Measurements from ENCODE around the gene LZTR1. TPM values are rescaled to one million over a fixed set of nuclear protein-coding genes. Genes with fewer than 3 reads are reported as not detected.
A peak's percentile ranks its signal among the peaks of the same experiment; 100 is the strongest.

LZTR1 gene
- total RNA-seq, 1 experiment from 2014 or later = 40.2 TPM

DNA sequence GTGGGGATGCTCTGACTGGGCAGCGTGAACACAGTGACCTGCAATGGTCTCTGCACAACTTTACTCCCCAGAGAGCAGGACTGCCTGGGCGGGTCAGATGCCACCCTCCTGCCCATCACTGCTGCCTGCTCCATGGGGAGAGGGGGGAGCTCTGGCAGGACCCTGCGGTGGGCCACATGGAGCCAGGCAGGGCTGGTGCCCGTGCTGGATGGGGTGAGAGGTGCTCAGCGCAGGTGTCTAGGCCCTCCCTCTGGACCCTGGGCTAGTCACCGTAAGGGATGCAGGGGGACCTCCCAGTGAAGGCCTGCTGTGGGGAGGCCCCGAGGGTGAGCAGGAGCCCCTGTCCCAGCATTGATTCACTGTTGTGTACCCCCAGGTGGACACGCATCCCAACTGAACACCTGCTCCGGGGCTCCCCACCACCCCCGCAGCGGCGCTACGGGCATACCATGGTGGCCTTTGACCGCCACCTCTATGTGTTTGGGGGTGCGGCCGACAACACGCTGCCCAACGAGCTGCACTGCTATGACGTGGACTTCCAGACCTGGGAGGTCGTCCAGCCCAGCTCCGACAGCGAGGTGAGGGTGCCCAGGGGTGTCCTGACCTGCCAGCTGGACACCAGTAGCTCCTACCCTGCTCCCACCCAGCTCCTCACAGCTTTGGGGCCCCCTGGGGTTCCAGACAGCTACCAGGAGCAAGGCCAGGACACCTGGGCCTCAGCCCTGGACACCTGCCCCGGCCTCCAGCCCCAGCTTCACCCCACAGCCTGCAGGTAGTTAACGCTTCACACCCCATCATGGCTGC, 9.4 kb downstream of the LZTR1 start:
- Histone ChIP-seq H3K4me3 (ENCODE audit: low read depth in 2 of 2, low read length in 2 of 2) (no peak overlapping the region), H3K27ac (ENCODE audit: low read length) (no peak overlapping the region), H3K9me3 (ENCODE audit: control insufficient read depth, insufficient read depth, low read depth, low read length) (no peaks in the 10 kb centered on the region), H3K36me3 (ENCODE audit: control insufficient read depth, insufficient read depth, low read length) (no peaks in the 10 kb centered on the region), H3K27me3 (ENCODE audit: control insufficient read depth, insufficient read depth, low read length) (no peaks in the 10 kb centered on the region), H3K4me1 (ENCODE audit: control insufficient read depth, insufficient read depth, low read length) (no peaks in the 10 kb centered on the region)
- POLR2A ChIA-PET = interaction anchor here (0.6 kb wide), 2 partner anchors 33 to 160 kb away, joined by 3 to 7 read pairs; no protein-coding TSS in a partner anchor
- 0 out of 2 replicates have a peak, but pooled peaks have one; percentile 12 for ATAC-seq
- in situ Hi-C loops (cut with HindIII; ENCODE audit: low pct_unique_long_range_greater_than_20kb, low sequenced_read_pairs) (no loop called here), intact Hi-C loops (cut with micrococcal nuclease; ENCODE audit: unreplicated experiment) (no loop called here)
- CTCF ChIA-PET = no interaction called here
- BruUV-seq (replicated peaks) = no TSS peak
- DNase-seq (ENCODE audit: low read depth, low spot score) = no peak
- no peak for TF ChIP-seq CTCF (IDR thresholded peaks at IDR 0.05)
- no peak for TF ChIP-seq POLR2AphosphoS5 (IDR thresholded peaks at IDR 0.05; ENCODE audit: low read depth, low read length)

- Histone ChIP-seq H3K27me3 (ENCODE audit: control insufficient read depth, insufficient read depth, low read length) (no peaks in the 10 kb centered on the region), H3K4me1 (ENCODE audit: control insufficient read depth, insufficient read depth, low read length) (no peaks in the 10 kb centered on the region), H3K9me3 (ENCODE audit: control insufficient read depth, insufficient read depth, low read depth, low read length) (no peaks in the 10 kb centered on the region), H3K27ac (ENCODE audit: low read length) (no peak overlapping the region), H3K4me3 (ENCODE audit: low read depth in 2 of 2, low read length in 2 of 2) (no peak overlapping the region), H3K36me3 (ENCODE audit: control insufficient read depth, insufficient read depth, low read length) (no peaks in the 10 kb centered on the region)
- intact Hi-C loops (cut with micrococcal nuclease; ENCODE audit: unreplicated experiment) (no loop called here), in situ Hi-C loops (cut with HindIII; ENCODE audit: low pct_unique_long_range_greater_than_20kb, low sequenced_read_pairs) (no loop called here)
- CTCF ChIA-PET = no interaction called here
- BruUV-seq (replicated peaks) = no TSS peak
- no peak for TF ChIP-seq SIN3A (IDR thresholded peaks at IDR 0.05; ENCODE audit: borderline replicate concordance, insufficient read depth, low read depth, low read length)
- TF ChIP-seq POLR2AphosphoS5 (IDR thresholded peaks at IDR 0.05; ENCODE audit: low read depth, low read length) = no peak
- no peak for TF ChIP-seq TCF7L2 (IDR thresholded peaks at IDR 0.05; ENCODE audit: low read depth, low read length)
- no peak for TF ChIP-seq REST (IDR thresholded peaks at IDR 0.05; ENCODE audit: insufficient read depth in 1 of 2, low read depth in 2 of 2, low read length in 1 of 2)
- TF ChIP-seq CTCF (IDR thresholded peaks at IDR 0.05) = no peak
- DNase-seq (ENCODE audit: low read depth, low spot score) = no peak
- POLR2A ChIA-PET = no interaction called here
- no peak for ATAC-seq
Measured at GRCh38 chr22:20992056-20992442, 10.0 kb downstream of the LZTR1 start.

Data from Panc1 (cell line).